Effector CD8-positive, alpha-beta T cell (primary cell): Measurements from ENCODE around the gene FOXN3.

Experiments used
- DNase-seq: peaks from one replicate; lab custom pipeline; 2025; lab: John Stamatoyannopoulos, UW

The FOXN3 gene

GRCh38 chr14:89408907-89409700 is 7.9 kb downstream of the FOXN3 start:
- no peak for DNase-seq

GRCh38 chr14:89407856-89408255 is 9.2 kb downstream of the FOXN3 start:
- no peak for DNase-seq

GRCh38 chr14:89406941-89407340 is 10.1 kb downstream of the FOXN3 start:
- DNase-seq, result no peak

- DNase-seq, result no peak
Measured at GRCh38 chr14:89406361-89406760, 10.7 kb downstream of the FOXN3 start.

- no peak for DNase-seq
Measured at GRCh38 chr14:89405712-89406111, 11.3 kb downstream of the FOXN3 start.

GRCh38 chr14:89402363-89402762 is 14.7 kb downstream of the FOXN3 start:
- no peak for DNase-seq

GRCh38 chr14:89401761-89402160 is 15.3 kb downstream of the FOXN3 start:
- no peak for DNase-seq

GRCh38 chr14:89401241-89401640 is 15.8 kb downstream of the FOXN3 start:
- DNase-seq, result no peak

GRCh38 chr14:89400529-89400928 is 16.5 kb downstream of the FOXN3 start:
- DNase-seq, result no peak

GRCh38 chr14:89399594-89400068 is 17.4 kb downstream of the FOXN3 start:
- DNase-seq, result no peak

- no peak for DNase-seq
Measured at GRCh38 chr14:89399157-89399556, 17.9 kb downstream of the FOXN3 start.

- no peak for DNase-seq
Measured at GRCh38 chr14:89397569-89398230, 19.3 kb downstream of the FOXN3 start.

GRCh38 chr14:89394972-89395371 is 22.1 kb downstream of the FOXN3 start:
- no peak for DNase-seq

- no peak for DNase-seq
Measured at GRCh38 chr14:89393222-89393745, 23.7 kb downstream of the FOXN3 start.

GRCh38 chr14:89392181-89392580 is 24.9 kb downstream of the FOXN3 start:
- DNase-seq, result no peak

- no peak for DNase-seq
Measured at GRCh38 chr14:89391556-89391955, 25.5 kb downstream of the FOXN3 start.

GRCh38 chr14:89391123-89391522 is 25.9 kb downstream of the FOXN3 start:
- DNase-seq, result no peak

- DNase-seq, result no peak
Measured at GRCh38 chr14:89388853-89389252, 28.2 kb downstream of the FOXN3 start.

- no peak for DNase-seq
Measured at GRCh38 chr14:89387922-89388685, 28.9 kb downstream of the FOXN3 start.

GRCh38 chr14:89386212-89386886 is 30.7 kb downstream of the FOXN3 start:
- DNase-seq, result no peak

GRCh38 chr14:89384636-89385035 is 32.4 kb downstream of the FOXN3 start:
- no peak for DNase-seq

GRCh38 chr14:89384023-89384422 is 33.0 kb downstream of the FOXN3 start:
- no peak for DNase-seq
